GM10847 (cell line): ENCODE data around the gene VAC14.

ENCODE experiments used
- POLR2A ChIP-seq: IDR thresholded peaks from 2 replicates; pipeline ENCODE4 v1.6.1; 2011; ENCODE audit not compliant: insufficient read length; ENCODE audit errors: extremely low read depth

The VAC14 gene

GRCh38 chr16:70770291-70770625 is 30.7 kb downstream of the VAC14 start:
- no peak for TF ChIP-seq POLR2A

GRCh38 chr16:70769761-70770160 is 31.2 kb downstream of the VAC14 start:
- TF ChIP-seq POLR2A: no peak

- TF ChIP-seq POLR2A: no peak
Observed at GRCh38 chr16:70769131-70769530, 31.8 kb downstream of the VAC14 start.

GRCh38 chr16:70768203-70768580 is 32.8 kb downstream of the VAC14 start:
- no peak for TF ChIP-seq POLR2A

GRCh38 chr16:70767377-70768202 is 33.4 kb downstream of the VAC14 start:
- no peak for TF ChIP-seq POLR2A

- TF ChIP-seq POLR2A: no peak
Observed at GRCh38 chr16:70766658-70767057, 34.3 kb downstream of the VAC14 start.

- TF ChIP-seq POLR2A: no peak
Observed at GRCh38 chr16:70766176-70766575, 34.8 kb downstream of the VAC14 start.

GRCh38 chr16:70765491-70765890 is 35.5 kb downstream of the VAC14 start:
- no peak for TF ChIP-seq POLR2A

- TF ChIP-seq POLR2A: no peak
Observed at GRCh38 chr16:70764632-70765031, 36.3 kb downstream of the VAC14 start.

- TF ChIP-seq POLR2A: no peak
Observed at GRCh38 chr16:70760221-70760620, 40.7 kb downstream of the VAC14 start.

GRCh38 chr16:70759666-70760065 is 41.3 kb downstream of the VAC14 start:
- no peak for TF ChIP-seq POLR2A

- no peak for TF ChIP-seq POLR2A
Observed at GRCh38 chr16:70758786-70759185, 42.2 kb downstream of the VAC14 start.

GRCh38 chr16:70757183-70757582 is 43.8 kb downstream of the VAC14 start:
- no peak for TF ChIP-seq POLR2A

GRCh38 chr16:70756071-70756470 is 44.9 kb downstream of the VAC14 start:
- TF ChIP-seq POLR2A: no peak

- no peak for TF ChIP-seq POLR2A
Observed at GRCh38 chr16:70754851-70755600, 45.9 kb downstream of the VAC14 start.

- no peak for TF ChIP-seq POLR2A
Observed at GRCh38 chr16:70754371-70754770, 46.6 kb downstream of the VAC14 start.

- TF ChIP-seq POLR2A: no peak
Observed at GRCh38 chr16:70753694-70754325, 47.1 kb downstream of the VAC14 start.

GRCh38 chr16:70753228-70753627 is 47.7 kb downstream of the VAC14 start:
- no peak for TF ChIP-seq POLR2A
